Peyer's patch (tissue), 4 donors: ENCODE results near the gene TPPP2. TPM values are rescaled to one million over a fixed set of nuclear protein-coding genes. Genes with fewer than 3 reads are reported as not detected.

Experiments
- DNase-seq, 3 donors: peaks; one replicate each; pipeline ENCODE4 v3.0.0-alpha.2; 2017 to 2019
- H3K27ac ChIP-seq, 4 donors: fragments of 200-600 bp; sonication (generic); one replicate each; pipeline ENCODE4 v1.5.1; 2016 to 2019
- H3K27me3 ChIP-seq, 2 donors: fragments of 200-600 bp; sonication (generic); one replicate each; pipeline ENCODE4 v1.5.1; 2019
- H3K36me3 ChIP-seq, 3 donors: fragments of 200-600 bp; sonication (generic); one replicate each; pipeline ENCODE4 v1.5.1; 2016 to 2019
- H3K4me1 ChIP-seq, 4 donors: fragments of 200-600 bp; sonication (generic); one replicate each; pipeline ENCODE4 v1.5.1; 2016 to 2019
- H3K4me3 ChIP-seq, 4 donors: fragments of 200-600 bp; sonication (generic); 1 replicate in 3 of 4; 2 replicates in 1 of 4; pipeline ENCODE4 v1.5.1; 2016 to 2019; ENCODE audit warnings: mild to moderate bottlenecking in 1 of 4
- H3K9me3 ChIP-seq, 4 donors: fragments of 200-600 bp; sonication (generic); one replicate each; pipeline ENCODE4 v1.5.1; 2016 to 2019; ENCODE audit warnings: mild to moderate bottlenecking in 1 of 4
- POLR2A ChIP-seq, 2 donors: fragments of 450-650 bp; IDR thresholded peaks; one replicate each; pipeline ENCODE4 v1.5.1; 2017; ENCODE audit warnings: antibody characterized with exemption in 2 of 2, mild to moderate bottlenecking in 2 of 2, moderate library complexity in 2 of 2
- total RNA-seq, 4 donors: library from RNA; depleted of rRNA; stranded (reverse); fragments of >200 nt; gene quantifications; one replicate each; pipeline ENCODE4 v1.1.0, GENCODE V29; 2016
- TF ChIP-seq, protein P1 (sequence below), 6 experiments: fragments of 450-650 bp in 4 of 6; fragments of 200-600 bp in 2 of 6; sonication (generic) in 1 of 6; IDR thresholded peaks; one replicate each; pipeline ENCODE4 v1.5.1; 2017 to 2019; ENCODE audit warnings: antibody characterized with exemption in 6 of 6, mild to moderate bottlenecking in 3 of 6, moderate library complexity in 1 of 6

The TPPP2 gene
- total RNA-seq, 4 donors from 2014 or later, result not detected

- Histone ChIP-seq H3K27ac (peak overlapping the region; percentile 66 to 90 (median 81)), H3K27me3 (no peaks in the 10 kb centered on the region), H3K4me1 (peaks cover 0 to 27% (median 10%) of the 10 kb centered on the region in 4 donors), H3K9me3 (no peaks in the 10 kb centered on the region), H3K4me3 (peak overlapping the region; percentile 69 to 98 (median 82)), H3K36me3 (peaks cover 0 to 27% (median 0%) of the 10 kb centered on the region in 3 donors)
- TF ChIP-seq, protein P1, sequence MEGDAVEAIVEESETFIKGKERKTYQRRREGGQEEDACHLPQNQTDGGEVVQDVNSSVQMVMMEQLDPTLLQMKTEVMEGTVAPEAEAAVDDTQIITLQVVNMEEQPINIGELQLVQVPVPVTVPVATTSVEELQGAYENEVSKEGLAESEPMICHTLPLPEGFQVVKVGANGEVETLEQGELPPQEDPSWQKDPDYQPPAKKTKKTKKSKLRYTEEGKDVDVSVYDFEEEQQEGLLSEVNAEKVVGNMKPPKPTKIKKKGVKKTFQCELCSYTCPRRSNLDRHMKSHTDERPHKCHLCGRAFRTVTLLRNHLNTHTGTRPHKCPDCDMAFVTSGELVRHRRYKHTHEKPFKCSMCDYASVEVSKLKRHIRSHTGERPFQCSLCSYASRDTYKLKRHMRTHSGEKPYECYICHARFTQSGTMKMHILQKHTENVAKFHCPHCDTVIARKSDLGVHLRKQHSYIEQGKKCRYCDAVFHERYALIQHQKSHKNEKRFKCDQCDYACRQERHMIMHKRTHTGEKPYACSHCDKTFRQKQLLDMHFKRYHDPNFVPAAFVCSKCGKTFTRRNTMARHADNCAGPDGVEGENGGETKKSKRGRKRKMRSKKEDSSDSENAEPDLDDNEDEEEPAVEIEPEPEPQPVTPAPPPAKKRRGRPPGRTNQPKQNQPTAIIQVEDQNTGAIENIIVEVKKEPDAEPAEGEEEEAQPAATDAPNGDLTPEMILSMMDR (IDR thresholded peaks at IDR 0.05), result no peak
- no peak for TF ChIP-seq POLR2A (IDR thresholded peaks at IDR 0.05)
- no peak for DNase-seq
Observed at GRCh38 chr14:20989471-20989786, 40.6 kb upstream of the TPPP2 start.

GRCh38 chr14:20989787-20990600, 40.0 kb upstream of the TPPP2 start, which contains the start of gene METTL17:
Gene METTL17, plus strand, starts transcription at chr14:20989980. Its CDS starts 23 bp downstream, at chr14:20990003.
- Histone ChIP-seq H3K9me3 (no peaks in the 10 kb centered on the region), H3K27ac (peak within 1 kb of the TSS; percentile 66 to 90 (median 81)), H3K27me3 (no peaks in the 10 kb centered on the region), H3K4me1 (peaks cover 0 to 27% (median 10%) of the 10 kb centered on the region in 4 donors), H3K4me3 (peak within 1 kb of the TSS; percentile 69 to 98 (median 82)), H3K36me3 (peaks cover 0 to 33% (median 0%) of the 10 kb centered on the region in 3 donors)
- peak; percentile 46 to 68 for TF ChIP-seq POLR2A (IDR thresholded peaks at IDR 0.05)
- TF ChIP-seq, protein P1 (IDR thresholded peaks at IDR 0.05), result peak in 4 of 6 experiments; percentile 16 to 41 (median 37)
- DNase-seq, result peak; percentile 85 to 96 (median 89)

DNA sequence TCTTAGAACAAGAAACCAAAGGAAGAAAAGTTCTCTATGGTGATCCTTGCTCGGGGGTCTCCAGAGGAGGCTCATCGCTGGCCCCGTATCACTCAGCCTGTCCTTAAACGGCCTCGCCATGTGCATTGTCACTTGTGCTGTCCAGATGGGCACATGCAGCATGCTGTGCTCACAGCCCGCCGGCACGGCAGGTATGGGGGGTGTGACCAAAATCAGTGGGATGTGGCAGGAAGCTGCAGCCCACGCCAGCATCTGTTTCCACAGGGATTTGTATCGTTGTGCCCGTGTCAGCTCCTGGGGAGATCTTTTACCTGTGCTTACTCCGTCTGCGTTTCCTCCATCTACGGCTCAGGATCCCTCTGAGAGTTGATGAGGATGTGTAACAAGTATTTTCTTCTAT, 33.5 kb upstream of the TPPP2 start:
- TF ChIP-seq, protein P1 (IDR thresholded peaks at IDR 0.05), result no peak
- no peak for TF ChIP-seq POLR2A (IDR thresholded peaks at IDR 0.05)
- peaks cover 0 to 27% (median under 1%) of the 10 kb centered on the region in 4 donors for H3K4me1 ChIP-seq

GRCh38 chr14:20997115-20997514, 32.9 kb upstream of the TPPP2 start:
- Histone ChIP-seq H3K4me3 (no peak overlapping the region), H3K27me3 (no peaks in the 10 kb centered on the region), H3K4me1 (peaks cover 0 to 21% (median 0%) of the 10 kb centered on the region in 4 donors), H3K9me3 (no peaks in the 10 kb centered on the region), H3K27ac (no peak overlapping the region), H3K36me3 (peaks cover 0 to 50% (median 0%) of the 10 kb centered on the region in 3 donors)
- DNase-seq, result no peak
- TF ChIP-seq, protein P1 (IDR thresholded peaks at IDR 0.05), result no peak
- no peak for TF ChIP-seq POLR2A (IDR thresholded peaks at IDR 0.05)

More for the DNA sequence above, 33.5 kb upstream of the TPPP2 start:
- no peak for DNase-seq
- Histone ChIP-seq H3K27me3 (no peaks in the 10 kb centered on the region), H3K36me3 (peaks cover 0 to 54% (median 0%) of the 10 kb centered on the region in 3 donors), H3K4me3 (no peak overlapping the region), H3K9me3 (no peaks in the 10 kb centered on the region), H3K27ac (no peak overlapping the region)

- peaks cover 0 to 46% (median 0%) of the 10 kb centered on the region in 3 donors for H3K36me3 ChIP-seq
- no peak overlapping the region for H3K27ac ChIP-seq
- peaks cover 0 to 19% (median 0%) of the 10 kb centered on the region in 4 donors for H3K4me1 ChIP-seq
- TF ChIP-seq, protein P1 (IDR thresholded peaks at IDR 0.05), result no peak
- no peak for TF ChIP-seq POLR2A (IDR thresholded peaks at IDR 0.05)
- H3K27me3 ChIP-seq, result no peaks in the 10 kb centered on the region
- no peak overlapping the region for H3K4me3 ChIP-seq
- DNase-seq, result no peak
- no peaks in the 10 kb centered on the region for H3K9me3 ChIP-seq
Observed at GRCh38 chr14:20997564-20997963, 32.5 kb upstream of the TPPP2 start.
